GM20431 (cell line): ENCODE measurements around the gene LDLRAD4.
"Not testable (repeated sequence)": the region's sequence is repeated elsewhere in the genome, so short reads cannot be mapped to it uniquely, and the experiment has no call there.

Experiments
- in situ Hi-C: fragments of 300-500 bp; cut with MseI, MboI; formaldehyde crosslinking; loops from one replicate; pipeline ENCODE4 v1.15.0; 2020; ENCODE audit warnings: low sequenced_read_pairs; ENCODE audit not compliant: unreplicated experiment

LDLRAD4 gene

DNA sequence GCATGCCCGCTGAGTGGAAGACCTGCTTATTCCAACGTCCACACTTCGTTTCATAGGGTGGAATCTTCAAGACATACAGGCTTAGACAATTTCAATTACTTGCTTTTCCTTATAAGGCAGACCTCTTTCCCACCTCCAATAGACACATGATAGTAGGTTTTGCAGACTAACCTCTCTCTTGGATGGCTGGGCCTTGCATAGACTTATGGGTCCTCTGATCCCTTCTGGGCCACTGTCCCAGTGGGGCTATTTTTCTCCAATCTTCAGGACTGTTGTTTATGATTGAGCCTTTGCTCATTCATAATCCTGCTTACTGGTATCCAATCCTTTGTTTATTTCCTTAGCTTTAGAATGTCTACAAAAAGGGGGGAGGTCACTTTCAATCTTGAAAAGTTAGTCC, 368.9 kb downstream of the LDLRAD4 start:
- in situ Hi-C loops, result no loop called here

DNA sequence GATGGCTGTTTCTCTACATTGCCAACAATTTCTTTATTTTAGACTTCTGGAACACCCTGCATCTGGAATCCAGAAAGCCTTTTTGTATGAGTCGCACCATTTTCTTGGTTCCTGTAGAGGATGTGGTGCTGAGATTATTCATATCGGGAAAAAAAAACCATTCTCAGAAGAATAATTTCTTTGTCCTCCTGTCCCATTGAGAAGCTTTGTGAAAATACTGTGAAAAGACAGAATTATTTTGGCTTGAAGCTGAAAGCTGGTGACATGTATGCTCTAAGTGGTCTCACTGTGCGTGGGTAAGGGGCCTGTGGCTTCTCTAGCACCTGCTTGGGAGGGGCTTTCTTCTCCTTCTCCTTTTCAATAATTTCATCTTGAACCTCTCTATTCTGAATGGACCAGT, 369.4 kb downstream of the LDLRAD4 start:
- in situ Hi-C loops, result no loop called here

DNA sequence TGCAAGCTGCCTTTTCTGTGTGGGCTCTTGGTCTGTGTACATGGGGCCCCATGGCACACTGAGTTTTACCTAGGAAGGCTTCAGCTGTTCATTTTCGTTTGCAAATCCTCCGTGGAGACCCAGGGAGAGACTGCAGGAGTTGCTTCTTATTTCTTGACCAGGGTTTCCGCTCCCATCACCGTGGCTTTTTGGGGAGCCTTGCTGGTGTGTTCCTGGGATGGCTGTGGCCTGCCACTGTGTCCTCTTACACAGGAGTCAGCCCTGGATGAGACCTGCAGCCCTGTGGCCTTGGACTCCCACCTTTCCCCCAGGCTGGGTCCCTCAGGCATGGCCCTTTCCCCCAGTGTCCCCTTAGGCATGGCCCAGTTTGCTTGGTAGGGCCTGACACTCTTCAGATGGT, 370.8 kb downstream of the LDLRAD4 start:
- in situ Hi-C loops, result no loop called here

DNA sequence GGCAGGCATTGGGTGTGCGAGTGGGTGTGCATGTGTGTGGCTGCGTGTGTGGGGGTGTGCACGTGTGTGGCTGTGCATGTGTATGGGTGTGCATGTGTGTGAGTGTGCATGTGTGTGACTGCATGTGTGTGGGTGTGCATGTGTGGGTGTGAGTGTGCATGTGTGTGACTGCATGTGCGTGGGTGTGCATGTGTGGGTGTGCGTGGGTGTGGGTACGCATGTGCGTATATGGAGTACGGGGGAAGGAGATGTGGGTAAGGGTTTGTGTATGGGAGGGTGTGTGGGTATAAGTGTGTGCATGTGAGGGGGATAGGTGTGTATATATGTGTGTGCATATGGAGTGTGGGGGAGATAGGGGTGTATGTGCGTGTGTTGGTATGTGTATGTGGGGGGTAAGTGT, 371.4 kb downstream of the LDLRAD4 start:
- in situ Hi-C loops, result no loop called here

DNA sequence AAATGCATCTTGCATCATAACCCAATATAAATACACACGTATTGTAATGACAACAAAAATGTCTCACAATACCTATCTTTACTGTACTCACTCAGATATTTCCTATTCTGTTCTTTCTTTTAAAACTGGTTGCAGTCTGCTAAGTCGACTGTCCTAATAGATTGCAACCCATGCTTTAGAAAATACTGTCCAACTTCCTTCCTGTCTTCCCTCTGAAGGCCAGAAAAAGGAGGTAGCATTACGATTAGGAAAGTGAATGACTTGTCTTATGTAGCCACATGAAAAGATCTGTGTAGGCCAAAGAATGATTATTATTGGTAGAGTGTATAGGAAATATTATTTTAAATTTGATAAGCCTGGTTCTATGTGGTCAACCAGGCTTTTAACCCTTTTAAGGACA, 373.7 kb downstream of the LDLRAD4 start:
- in situ Hi-C loops, result no loop called here

DNA sequence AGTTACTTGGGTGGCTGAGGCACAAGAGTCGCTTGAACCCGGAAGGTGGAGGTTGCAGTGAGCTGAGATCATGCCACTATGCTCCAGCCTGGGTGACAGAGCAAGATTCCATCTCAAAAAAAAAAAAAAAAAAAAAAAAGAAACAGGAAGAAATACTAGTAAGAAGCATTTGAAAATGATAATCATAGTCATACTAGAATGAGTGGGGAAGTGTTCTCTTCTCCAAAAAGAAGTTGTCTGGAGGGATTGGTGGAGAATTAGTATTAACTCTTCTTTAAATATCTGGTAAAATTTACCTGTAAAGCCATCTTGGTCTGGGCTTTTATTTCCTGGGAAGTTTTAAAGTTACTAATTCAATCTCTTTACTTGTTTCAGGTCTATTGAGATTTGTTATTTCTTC, 376.0 kb downstream of the LDLRAD4 start:
- in situ Hi-C loops, result no loop called here

DNA sequence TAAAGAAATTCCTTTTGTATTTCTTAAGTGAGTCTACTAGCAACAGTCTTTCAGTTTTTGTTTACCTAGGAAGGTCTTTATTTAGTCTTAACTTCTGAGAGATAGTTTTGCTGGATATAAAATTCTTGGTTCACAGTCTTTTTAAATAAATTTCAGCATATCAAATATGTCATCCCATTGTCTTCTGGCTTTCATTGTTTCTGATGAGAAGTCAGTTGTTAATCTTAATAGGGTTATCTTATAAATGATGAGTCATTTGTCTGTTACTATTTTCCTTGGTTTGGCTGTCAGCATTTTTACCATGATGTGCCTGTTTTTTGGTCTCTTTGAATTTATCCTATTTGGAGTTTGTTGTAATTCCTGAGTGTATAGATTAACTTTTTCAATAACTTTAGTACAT, 378.5 kb downstream of the LDLRAD4 start:
- in situ Hi-C loops, result no loop called here

DNA sequence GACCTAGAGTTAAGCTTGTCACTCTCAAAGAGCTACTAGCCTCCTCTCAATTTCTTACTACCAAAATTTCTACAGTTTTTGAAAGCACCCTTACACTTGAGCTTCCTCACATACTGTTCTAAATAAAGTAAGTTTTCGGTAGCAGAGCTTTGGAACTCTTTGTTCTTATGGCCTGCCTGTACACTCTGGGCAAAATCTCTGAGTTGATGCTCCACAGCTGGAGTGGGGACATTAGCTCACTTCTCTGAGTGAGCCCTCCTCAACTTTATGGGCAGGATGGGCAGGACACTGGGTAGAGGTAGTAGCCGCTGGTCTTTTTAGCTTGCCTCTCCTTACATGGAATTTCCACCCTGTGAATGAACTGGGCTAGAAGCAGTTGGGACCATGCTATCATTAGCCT, 380.0 kb downstream of the LDLRAD4 start:
- in situ Hi-C loops, result no loop called here

DNA sequence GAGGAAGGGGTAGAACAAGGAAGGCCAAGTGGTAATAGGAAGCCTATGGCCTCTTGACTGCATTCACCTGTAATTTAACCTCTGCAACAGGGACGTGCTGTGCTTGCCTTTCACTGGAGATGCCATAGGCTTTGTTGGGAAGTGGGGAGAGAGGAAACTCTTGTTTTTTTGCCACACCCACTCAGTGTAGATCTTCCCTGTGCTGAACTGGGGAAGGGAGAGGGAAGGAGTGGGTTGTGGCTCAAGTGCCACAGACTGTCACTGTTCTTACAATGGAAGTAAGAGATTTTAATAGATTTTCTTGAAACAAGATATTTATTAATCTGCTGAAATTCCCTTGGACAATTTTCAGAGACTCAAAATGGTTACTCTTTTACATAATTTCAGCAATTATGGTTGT, 380.5 kb downstream of the LDLRAD4 start:
- in situ Hi-C loops, result no loop called here

DNA sequence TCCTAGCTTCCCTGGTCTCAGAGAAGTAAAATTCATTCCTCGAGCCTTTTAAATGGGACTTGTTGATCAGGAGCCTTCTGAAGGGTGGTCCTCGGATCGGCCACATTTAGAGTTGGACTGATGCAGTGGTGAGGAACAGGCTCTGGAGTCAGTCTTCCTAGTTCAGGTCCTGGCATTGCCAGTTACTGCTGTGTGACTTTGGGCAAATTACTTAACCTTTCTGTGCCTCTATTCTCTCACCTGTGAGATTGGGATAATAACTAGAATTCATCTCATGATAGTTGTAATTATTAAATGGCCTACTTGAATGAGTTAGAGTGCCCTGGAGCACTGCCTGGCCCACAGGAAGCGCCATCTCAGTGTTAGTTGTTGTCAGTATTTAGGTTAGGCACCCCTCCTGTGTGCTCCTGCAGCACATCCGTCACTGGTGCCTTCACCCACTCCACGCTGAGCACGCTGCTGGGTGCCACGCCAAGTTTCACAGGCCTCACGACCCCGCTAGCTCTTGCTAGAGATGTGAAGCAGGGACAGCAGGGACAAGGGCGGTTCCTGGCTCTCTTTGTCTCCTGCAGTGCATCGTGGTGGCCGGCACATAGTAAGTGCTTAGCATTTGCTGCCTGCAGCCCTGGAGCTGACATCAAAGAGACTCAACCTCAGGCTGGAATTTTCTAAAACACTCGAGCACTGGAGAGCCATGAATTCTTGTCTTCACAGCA, 384.9 kb downstream of the LDLRAD4 start:
- in situ Hi-C loops, result no loop called here

DNA sequence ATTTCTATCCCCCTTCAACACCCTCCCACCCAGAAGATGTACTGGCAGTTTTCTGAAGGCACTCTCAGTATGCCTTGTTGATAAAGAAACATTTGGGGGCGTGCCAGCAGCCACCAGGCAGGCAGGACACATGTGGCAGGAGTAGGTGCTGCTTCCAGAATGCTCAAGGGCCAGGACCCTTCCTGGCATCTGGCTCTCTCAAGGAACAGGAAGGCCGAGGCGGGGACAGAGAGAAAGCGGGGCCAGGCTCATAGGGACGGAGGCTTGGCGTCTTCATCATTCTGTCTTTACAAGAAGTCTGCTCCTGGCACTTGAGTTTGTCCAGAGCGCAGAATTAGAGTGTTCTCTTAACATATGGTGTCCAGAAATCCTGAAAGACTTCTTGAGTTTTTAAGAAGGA, 386.2 kb downstream of the LDLRAD4 start:
- in situ Hi-C loops, result no loop called here

DNA sequence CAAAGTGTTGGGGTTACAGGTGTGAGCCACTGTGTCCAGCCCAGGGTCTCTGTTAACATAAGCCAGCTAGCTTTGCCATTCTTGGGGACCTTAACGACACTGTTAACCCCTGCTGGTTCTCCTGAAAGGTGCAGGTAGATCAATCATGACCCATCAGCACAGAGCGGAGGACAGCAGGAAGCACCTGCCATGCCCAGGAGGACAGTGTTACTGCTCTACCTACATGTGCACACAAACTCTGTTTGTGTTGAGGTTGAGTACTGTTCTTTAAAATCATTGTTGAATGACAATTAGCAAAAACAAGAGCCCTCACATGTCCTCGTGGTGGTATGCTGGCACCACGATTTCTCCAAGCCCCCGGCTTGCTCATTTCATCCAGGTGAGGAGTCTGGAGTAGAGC, 386.9 kb downstream of the LDLRAD4 start:
- in situ Hi-C loops, result no loop called here

DNA sequence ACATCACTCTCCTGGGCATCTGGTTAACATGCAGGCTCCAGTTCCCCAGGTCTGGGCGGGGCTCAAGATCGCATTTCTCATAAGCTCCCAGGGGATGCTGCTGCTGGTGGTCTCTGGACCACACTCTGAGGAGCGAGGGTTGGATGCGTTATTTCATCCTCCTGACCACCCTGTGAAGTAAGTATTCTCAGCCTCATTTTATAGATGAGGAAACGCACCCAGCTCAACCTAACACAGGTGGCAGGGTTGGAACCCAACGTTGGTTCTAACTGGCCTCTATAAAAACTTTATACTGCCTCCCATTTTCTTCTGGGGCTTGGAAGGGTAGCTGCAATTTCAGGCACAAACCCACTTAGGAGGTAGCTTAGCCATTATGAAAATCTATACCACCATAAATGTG, 387.3 kb downstream of the LDLRAD4 start:
- in situ Hi-C loops, result no loop called here

DNA sequence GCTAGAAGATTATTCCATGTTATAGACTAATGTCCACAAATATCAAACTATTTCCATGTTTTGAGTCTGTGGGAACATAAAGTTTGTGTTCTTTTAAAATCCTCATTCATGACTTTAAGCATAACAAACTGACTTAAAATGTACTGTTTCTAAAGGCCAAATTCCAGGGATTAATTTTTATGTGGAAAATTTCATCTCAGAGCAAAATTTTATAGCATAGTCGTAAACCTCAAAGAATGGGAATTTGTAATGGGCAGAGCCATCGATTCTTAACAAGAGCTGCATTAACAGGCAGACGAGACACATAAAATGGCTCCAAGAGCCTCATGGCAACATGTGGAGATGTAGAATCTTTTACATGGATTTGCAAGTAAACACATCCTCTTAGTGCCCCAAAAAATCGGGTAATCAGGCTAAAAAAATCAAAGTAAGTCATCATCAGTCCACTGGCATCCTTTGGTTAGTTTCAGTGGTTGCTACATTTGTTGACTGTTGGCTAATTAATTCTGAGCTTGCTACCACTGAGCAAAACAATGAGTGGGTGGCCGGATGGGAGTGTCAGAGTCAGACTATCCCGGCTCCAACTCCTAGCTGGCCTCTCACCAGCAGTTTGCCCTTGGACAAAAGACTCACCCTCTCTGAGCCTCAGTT, 388.2 kb downstream of the LDLRAD4 start:
- in situ Hi-C loops, result no loop called here

DNA sequence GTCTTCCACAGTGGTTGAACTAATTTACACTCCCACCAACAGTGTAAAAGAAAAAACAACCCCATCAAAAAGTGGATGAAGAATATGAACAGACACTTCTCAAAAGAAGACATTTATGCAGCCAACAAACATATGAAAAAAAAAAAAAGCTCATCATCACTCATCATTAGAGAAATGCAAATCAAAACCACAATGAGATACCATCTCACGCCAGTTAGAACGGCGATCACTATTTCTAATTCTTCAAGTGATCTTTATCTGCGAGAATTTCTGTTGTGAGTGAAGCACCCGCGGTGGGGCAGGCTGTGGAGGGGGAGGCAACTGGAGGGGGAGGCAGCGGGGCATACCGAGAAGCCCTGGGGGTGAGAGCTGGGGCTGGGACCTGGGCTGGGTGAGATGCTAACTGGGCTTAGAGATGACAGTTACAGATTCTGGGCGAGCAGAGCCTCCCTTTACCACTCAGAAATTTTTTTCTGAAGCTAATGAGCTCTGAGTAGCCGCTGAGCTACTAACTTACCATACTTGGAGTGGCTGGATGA, 389.5 kb downstream of the LDLRAD4 start:
- in situ Hi-C loops, result not testable (repeated sequence)

DNA sequence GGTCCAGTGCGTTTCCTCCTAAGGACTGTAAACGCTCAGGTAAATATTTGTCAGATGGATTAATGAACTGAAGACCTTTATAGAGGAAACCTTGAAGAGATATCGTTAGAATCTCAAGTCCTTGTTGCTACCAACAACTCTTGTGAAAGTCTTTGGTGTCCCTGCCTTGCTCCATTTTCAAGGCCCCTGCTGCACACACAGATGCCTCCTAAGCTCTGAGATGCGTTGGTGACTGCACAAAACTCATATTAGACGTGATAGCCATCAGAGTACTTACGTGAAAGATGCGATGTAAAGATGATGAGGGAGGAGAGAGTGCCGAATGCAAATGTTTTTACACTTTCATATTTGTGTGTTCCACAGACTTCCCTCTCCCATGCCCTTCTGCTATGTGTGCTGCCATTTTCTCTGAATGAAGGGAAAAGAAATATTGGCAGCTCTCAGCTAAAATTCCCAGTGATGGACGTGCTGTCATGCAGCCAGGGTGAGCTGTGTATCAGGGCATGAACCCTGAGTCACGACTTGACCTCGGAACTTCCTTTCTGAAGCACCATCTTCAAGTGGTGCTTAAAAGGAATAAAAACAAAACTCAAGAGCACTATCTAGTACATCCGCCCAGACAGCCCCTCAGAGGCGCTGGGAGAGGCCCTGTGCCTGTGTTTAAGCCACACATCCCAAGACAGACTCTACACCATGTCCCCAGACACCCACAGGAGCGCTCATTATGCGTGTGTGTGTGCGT, 390.4 kb downstream of the LDLRAD4 start:
- in situ Hi-C loops, result no loop called here

DNA sequence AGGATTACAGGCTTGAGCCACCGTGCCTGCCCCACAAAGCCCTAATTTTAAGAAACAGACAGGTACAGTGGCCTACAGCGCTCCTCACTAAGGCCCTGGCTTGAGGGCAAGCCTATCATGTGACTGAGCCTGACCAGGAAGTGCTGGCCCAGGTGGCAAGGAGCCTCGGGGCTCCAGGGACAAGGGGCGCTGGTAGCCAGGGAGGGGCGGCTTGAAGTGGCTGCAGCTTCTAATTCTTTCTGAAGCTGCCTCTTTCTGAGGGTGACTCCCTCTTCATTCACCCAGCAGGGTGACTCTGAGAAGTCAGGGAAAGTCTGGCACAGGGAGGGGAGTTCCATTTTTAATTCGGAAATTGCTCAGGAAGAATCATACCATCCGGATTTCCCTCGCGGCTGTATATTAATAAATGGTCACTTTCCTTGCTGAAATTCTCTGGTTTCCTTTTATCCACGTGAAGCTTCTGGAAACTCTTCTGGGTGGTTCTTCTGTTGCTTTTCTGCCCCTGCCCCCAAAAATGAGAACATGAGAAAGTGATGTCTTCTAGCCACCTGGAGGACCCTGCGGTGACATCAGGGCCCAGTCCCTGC, 392.1 kb downstream of the LDLRAD4 start:
- in situ Hi-C loops, result no loop called here

DNA sequence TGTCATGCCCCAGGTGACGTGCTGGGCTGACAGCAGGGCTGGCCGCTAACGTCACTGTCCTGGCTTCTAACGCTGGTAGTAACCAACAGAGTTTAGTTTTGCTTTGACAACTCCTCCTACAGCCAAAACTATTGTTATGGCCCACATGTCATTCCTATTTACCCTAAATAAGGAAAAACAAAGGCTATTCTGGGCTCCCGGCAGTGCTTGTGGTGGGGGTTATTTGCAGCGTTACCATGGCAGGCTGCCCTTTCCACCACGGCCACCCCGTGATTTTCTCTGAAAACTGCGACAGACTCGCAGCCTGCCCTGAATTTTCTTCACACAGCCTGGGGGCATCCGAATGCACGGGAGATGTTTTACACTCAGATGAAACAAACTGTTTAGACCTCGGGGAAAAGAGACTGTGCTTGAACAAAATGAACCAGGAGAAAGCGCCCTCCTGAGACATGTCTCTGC, 392.6 kb downstream of the LDLRAD4 start:
- in situ Hi-C loops, result no loop called here

DNA sequence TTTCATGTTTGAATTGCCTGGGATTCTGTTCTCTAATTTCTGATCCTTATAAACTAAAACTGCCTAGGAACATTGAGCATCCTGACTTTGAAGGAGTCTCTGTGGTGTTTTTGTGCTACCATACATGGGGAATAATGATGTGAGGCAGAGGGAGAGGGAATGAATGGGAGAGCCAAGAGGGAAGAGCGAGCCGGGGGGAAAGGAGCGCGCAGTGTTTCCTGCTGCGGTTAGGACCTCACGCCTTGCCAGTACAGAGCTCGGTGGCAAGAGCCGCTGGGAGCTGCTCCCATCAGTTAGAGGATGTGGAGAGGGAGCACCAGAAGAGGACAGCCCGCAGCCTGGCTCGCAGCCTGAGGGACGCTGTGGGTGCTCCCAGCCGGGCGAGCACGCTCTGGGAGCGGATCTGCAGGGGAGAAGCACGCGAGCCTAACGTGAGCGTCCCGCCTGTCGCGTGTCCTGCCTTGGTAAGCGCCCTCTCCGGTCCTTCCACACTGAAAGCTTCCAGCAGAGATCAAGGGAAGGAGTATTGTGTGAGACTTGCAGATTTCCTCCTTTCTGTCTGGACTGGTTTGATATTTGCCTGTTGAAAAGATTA, 393.1 kb downstream of the LDLRAD4 start:
- in situ Hi-C loops, result no loop called here
